B cell (primary cell): ENCODE measurements around the gene VIPR2.

ENCODE experiments used
- CTCF ChIP-seq: fragments of 200-600 bp; IDR thresholded peaks from one replicate; pipeline ENCODE4 v1.8.0; 2022; ENCODE audit warnings: antibody characterized with exemption, mild to moderate bottlenecking
- EZH2 ChIP-seq: IDR thresholded peaks from 2 replicates; pipeline ENCODE4 v1.6.1; 2012; ENCODE audit warnings: borderline replicate concordance, low read depth, mild to moderate bottlenecking, moderate library complexity, low read length; ENCODE audit not compliant: insufficient read depth, poor library complexity, severe bottlenecking

- TF ChIP-seq CTCF (no peak), EZH2 (no peak)
Observed at GRCh38 chr7:159160450-159160849, 15.8 kb upstream of the VIPR2 start.
